Effector CD4-positive, alpha-beta T cell (primary cell): ENCODE results near the gene TENT4B.
"Not testable (repeated sequence)": the region's sequence is repeated elsewhere in the genome, so short reads cannot be mapped to it uniquely, and the experiment has no call there.

Experiments used
- DNase-seq: peaks from one replicate; pipeline ENCODE4 v3.0.0-alpha.2; 2020

The TENT4B gene

DNA sequence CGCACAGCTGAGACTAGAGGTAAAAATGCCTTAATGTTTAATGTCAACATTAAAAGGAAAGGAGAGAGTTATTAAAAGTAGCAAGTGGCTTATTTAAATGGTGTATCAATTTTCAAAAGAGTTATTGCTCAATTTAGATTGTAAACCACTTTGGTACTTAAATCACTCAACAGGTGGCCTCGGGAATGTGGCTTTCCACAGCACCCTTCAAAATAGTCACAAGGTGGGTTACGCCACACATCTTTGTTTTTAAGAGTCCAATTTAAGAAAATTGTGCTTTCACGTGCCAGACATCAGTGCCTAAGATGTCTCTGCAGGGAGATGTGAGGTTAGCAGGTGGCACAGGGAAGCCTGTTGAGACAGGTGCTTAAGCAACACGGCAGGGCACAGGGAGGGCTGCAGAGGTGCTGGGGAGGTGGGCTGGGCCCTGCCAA lies 85.8 kb downstream of the TENT4B start:
- no peak for DNase-seq

DNA sequence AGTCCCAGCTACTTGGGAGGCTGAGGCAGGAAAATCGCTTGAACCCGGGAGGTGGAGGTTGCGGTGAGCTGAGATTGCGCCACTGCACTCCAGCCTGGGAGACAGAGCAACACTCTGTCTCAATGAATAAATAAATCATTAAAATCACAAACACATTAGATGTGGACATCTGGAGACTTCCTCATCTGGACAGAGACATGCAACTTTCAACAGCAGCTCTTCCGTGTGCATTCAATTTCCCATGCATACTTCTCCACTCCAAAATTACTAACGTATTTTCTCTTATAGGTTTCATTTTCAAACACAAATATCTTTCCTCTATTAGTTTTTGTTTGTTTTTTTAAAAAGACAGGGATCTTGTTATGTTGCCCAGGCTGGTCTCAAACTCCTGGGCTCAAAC lies 89.9 kb downstream of the TENT4B start:
- not testable (repeated sequence) for DNase-seq

DNA sequence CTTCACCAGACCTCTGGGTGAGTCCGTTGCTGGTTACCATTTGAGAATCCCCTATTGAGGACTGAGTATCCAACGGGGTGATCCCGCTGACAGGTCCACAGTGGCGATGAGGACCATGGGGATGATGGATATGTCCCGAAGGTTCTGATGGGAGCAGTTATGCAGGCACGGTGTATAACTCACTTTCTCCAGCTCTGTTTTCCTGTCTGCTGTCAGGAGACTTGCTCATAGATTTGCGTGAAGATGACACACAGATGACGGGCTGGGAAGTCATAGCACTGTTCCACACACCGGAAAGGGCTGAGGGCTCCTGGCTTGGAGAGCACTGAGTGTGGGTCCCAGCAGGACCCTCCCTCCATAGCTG lies 91.0 kb downstream of the TENT4B start:
- no peak for DNase-seq

DNA sequence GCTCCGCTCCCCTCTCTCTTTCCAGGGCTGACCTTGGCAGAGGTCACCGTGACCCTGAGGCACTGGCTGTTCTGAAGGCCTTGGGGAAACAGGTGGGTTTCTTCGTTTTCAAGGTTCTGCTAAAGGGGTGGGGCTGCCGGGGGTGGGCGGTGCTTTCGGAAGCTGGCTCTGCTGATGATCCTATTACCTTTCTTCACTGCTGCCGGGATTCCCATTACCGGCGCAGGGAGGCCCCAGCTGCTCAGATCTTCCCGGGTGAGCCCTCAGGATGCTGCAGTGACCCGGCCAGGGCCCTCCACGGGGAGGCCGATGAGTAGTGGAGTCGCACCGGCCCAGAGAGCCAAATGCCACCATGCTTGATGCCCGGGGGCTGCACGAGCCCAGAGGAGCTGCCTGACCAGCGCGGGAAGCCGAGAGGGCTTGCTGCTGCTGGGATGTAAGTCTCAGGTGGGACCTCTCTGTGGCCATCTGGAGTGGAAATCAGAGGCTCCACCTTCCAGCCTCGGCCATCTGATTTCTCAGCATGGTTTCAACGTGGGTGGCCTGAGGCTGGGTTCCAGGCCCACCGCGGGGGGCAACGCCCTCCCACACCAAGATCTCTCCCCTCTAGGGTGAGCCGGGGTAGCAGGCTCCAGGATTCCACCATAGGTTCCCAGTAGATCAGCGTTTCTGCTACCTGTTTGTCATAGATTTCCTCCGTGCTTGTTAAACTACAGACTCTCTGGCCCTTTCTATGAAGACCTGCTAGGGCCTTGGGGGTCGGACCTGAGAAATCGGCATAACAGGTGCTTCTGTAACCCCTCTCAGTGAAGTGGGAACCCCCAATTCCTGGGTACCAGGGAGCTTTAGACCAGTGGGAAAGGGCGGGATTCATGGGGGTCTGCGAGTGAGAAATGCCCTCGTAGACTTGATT lies 91.7 kb downstream of the TENT4B start:
- no peak for DNase-seq

DNA sequence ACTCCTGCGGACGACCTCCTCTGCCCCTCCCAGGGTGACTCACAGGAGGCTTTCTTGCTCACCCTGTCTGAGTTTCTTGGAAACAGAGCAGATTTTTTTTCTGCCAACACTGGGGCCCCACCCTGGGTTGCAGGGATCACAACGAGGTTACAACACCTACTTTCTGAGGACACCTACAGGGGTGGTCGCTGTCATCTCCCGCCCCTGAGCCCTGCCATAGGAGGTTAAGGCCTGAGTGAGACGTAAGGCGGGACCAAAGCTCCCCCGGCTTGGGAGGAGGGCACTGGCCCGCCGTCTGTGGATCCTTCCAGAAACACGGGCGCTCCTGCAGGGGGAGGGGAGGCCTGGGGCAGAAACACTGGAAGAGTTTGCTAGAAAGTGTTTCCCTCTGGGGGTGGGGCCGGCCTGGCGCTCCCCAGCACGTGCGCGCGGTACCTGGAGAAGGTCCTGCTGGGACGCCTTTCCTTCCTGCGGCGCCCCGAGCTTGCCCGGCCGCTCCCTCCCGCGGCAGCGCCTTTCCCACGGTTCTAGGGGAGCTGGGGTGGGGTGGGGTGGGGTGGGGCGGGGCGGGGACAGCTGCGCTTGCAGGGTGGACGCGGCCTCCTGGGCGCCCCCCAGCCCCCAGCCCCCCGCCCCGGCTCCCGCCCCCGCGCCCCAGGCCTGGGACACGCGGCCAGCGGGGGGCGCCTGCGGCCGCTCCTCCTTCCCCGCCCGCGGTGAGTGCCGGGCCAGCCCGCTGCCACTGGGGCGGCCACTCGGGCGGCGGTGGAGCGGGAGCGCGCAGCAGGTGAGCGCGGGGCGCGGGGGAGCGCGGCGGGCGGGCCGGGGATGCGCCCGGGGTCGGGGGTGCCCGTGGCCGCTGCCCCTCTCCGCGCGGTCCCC lies 92.6 kb downstream of the TENT4B start:
- DNase-seq = no peak

DNA sequence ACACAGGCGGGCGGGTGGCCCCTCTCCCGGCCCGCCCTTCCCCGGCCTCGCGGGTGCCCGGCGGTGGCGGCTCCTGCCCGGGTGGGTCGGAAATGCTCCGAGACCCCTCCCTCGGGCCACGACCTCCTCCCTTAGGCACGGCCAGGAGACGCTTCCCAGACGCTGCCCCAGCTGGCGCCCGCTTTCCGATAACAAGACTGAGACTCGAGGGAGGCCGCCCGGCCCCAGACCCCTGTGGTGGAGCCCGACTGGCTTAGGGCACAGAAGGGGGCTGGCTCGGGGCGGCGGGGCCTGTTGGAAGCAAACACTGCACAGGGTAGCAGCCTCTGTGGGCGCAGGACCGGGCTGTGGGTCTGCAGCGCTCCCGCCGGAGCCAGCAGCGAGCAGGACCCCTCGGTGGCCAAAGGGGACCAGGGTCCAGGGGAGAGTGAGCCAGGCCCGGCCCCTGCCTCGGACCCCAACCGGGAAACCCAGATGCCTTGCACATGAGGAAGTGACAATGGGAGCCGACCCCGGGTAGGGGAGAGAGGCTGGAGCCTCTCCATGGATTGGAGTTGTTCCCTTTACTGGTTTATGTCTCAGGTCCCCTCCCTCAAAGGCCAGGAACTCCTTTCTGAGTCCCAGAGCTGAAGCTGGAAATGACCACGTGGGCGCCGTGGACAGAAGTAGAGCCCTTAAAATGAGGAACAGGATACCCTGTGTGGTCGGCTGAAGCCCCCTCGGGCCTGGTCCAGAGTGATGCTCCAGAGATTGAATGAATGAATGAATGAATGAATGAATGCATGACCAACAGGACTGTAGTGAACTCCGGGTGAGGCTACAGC lies 93.4 kb downstream of the TENT4B start:
- DNase-seq = no peak

DNA sequence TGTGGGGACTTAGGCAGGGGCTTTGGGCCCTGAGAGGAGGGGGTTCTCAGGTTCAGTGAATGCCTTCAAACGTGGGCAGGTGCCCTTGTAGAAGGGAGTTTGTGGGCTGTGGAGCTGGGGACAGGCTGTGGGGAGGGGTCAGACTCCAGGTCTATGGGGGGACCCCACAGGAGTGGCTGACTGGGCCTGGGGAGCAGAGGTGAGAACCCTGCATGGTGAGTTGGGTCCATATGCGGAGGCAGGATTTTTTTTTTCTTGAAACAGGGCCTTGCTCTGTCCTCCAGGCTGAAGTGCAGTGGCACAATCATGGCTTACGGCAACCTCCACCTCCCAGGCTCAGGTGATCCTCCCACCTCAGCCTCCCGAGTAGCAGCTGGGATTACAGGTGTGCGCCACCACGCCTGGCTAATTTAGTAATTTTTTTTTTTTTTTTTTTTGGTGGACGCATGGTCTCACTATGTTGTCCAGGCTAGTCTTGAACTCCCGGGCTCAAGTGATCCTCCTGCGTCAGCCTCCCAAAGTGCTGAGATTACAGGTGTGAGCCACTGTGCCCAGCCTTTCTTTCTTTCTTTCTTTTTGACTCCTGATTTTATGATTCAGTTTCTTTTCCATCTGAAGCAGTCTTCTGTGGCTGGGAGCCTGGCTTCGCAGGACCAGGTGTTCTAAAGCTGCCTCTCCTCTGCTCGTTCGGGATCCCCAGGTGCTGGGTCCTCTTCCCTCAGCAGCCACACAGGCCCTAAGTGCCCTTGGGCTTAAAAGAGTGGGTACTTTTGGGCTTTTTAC lies 94.2 kb downstream of the TENT4B start:
- DNase-seq = no peak

DNA sequence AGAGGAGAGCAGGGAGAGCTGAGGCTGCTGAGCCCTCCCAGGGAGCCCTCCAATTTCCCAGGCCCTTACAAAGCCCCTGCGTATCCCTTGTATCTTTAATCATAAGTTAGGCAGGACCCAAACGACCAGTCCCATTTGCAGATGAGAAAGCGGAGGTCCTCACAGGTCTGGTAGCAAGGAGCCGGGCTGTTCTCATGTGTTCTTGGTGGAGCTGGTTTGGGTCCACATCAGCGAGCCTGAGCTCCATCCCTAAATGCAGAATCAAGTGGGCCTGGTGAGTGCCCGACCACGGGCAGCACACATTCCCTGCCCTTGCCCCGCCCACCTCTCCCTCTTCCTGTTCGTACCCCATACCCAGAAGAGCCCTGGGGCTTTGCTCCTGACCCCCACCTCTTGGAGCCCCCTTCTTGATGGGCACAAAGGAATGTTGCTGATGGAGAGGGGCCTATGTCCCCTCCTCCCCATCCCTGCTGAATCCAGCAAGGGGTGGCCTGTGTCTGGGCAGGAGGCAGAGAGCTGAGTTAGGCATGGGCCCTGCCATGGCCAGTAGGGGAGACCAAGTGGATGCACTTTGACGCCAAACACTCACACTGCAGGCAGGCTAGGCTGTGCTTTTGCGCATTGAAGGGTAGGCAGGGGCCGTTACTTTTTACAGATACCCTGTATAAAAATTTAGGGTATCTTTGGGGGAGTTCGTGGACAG lies 95.0 kb downstream of the TENT4B start:
- DNase-seq = no peak

DNA sequence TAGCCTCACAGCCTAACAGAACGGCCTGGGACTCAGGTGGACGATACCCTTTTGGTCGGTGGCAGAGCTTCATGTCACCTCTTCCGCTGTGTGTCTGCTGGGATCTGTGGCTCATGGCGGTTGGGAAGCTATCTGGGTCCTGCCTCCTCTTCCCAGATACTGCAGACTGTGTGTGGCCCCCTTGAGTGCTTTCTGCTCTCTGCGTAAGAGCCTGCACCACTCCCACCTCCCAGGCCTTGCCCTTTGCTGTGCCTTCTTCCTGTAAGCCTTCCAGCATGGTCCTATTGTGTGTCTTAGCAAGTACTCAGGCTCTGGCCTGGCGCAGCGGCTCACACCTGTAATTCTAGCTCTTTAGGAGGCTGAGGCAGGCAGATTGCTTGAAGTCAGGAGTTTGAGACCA lies 95.7 kb downstream of the TENT4B start:
- DNase-seq = no peak

DNA sequence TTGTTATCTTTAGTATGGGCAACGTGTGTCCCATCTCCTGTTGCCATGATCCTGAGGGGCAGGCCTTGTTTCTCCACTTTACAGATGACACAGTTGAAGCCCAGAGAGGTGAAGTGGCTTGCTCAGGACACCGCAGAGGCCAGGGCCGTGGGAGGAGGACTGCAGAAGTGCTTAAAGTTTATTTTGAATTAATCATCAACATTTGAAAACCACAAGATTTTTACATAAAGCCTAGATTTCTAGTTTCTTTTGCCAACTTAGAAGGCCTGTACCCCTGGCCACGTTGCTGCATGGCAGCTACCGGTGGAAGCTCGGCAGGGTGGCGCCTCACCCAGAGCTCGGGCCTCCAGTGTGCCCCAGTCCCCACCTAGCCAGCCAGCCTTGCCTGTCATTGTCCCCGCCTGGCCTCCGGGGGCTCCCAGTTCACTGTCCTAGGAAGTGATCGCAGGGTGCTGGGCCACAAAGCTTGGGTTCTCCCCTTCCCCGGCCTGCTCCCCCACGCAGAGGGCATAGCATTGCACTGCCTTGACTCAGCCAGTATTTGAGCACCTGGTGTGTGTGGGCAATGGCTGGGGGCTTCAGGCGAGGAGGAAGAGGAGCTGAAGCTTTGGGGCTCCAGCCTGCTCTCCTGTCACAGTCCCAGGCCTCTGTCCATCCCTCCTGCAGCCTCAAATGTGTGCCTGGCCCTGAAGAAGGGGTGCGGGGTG lies 98.4 kb downstream of the TENT4B start:
- DNase-seq = no peak

DNA sequence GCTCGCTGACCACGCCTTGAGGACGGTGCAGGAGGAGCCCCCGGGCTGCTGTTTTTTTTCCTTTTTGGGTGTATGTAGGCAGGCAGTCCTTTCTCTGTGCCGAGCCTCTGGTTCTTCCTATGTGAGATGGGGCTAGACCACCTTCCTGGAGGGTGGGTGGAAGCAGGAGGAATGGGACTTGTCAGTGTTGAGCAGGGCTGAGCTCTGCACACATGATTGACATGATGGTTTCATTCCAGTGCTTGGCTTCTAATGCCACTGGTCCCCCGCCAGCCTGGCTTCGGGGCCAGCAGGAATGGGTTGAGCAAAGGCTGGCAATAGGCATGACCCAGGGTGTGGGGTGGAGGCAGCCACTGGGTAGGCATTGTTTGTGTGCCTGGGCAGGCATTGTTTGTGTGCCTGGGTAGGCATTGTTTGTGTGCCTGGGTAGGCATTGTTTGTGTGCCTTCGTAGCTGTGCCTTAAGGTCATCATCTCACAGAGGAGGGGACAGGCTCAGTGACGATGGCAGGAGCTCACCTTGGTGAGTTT lies 99.0 kb downstream of the TENT4B start:
- DNase-seq = no peak

DNA sequence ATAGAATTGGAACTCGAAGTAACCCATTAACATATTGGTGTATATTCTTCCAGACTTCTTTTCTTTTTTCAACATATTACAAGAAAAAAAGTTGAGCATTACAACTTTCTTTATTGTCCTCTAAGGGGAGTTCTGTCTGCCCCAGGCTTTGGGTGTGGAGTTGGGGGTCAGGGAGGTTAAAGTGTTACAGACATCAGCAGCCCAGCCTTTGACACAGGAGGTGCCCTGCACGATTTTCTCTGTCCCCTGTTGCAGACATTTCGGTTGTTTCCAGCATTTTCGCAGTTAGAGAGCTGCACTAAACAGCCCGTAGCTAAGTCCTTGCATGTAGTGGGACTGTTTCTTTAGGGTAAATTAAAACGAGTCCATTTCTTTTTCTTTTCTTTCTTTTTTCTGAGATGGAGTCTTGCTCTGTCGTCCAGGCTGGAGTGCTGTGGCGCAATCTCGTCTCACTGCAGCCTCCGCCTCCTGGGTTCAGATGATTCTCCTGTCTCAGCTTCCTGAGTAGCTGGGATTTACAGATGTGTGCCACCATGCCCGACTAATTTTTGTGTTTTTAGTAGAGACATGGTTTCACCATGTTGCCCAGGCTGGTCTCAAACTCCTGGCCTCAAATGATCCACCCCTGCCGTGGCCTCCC lies 99.9 kb downstream of the TENT4B start:
- DNase-seq = no peak

DNA sequence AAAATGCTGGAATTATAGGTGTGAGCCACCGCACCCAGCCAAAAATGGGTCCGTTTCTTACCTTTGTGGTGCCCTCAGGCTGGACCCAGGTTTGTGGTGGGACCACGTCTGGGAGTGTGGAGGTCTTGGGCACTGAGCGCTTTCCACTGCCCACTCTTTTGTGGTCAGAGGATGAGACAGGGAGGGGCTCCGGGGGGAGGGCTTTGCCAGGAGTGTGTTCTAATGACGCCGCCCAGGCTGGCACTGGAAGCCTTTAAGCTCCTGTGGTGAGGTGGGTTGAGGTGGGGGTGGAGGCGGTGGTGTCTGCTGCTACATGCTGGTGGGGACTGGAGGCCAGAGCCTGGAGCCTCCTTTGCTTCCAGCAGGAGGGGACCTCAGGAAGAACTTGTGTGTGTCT lies 100.4 kb downstream of the TENT4B start:
- no peak for DNase-seq

DNA sequence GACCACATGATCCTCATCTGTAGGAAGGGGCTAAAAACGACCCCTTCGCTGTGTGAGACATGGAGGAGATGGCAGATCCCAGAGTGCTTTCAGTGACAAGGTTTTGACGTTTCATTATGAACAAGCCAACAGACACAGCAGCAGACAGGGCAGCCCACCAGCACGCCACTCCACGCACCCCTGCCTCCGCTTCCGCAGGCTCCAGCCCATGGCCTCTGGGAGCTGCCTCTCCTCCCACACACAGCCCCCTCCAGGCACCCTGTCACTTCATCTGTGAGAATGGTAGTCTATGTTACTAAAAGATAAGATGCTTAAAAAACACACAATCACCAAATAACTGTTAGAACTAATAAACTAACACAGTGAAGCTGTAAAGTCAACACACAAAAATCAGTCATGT lies 101.0 kb downstream of the TENT4B start:
- DNase-seq = no peak

DNA sequence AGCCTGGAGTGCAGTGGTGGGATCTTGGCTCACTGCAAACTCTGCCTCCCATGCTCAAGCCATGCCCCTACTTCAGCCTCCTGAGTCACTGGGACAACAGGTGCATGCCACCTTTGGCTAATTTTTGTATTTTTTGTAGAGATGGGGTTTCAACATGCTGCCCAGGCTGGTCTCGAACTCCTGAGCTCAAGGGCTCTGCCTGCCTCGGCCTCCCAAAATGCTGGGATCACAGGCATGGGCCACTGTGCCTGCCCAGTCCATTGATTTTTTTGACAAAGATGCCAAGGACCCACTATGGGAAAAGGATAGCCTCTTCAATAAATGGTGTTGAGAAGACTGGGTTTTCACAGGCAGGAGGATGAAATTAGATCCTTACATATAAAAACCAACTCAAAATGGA lies 102.4 kb downstream of the TENT4B start:
- no peak for DNase-seq

DNA sequence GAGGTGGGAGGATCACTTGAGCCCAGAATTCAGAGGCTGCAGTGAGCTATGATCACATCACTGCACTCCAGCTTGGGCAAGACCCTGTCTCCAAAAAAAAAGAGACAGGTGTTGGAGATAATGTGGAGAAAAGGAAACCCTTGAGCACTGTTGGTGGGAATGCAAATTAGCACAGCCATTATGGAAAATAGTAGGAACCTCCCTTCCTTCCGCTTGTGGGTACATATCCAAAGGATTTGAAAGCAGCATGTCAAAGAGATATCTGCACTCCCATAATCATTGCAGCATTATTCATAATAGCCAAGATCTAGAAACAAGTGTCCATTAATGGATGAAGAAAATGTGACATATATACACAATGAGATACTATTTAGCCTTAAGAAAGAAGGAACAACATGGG lies 103.5 kb downstream of the TENT4B start:
- DNase-seq = no peak

DNA sequence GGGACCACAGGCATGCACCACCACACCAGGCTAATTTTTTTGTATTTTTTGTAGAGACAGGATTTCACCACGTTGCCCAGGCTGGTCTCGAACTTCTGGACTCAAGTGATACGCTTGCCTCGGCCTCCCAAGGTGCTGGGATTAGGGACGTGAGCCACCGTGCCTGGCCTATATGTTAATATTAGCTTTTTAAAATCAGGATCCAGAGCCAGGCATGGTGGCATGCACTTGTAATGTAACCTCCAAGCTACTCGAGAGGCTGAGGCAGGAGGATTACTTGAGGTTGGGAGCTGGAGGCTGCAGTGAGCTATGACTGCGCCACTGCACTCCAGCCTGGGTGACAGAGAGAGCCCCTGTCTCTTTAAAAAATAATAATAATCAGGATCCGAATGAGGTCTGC lies 104.8 kb downstream of the TENT4B start:
- no peak for DNase-seq

DNA sequence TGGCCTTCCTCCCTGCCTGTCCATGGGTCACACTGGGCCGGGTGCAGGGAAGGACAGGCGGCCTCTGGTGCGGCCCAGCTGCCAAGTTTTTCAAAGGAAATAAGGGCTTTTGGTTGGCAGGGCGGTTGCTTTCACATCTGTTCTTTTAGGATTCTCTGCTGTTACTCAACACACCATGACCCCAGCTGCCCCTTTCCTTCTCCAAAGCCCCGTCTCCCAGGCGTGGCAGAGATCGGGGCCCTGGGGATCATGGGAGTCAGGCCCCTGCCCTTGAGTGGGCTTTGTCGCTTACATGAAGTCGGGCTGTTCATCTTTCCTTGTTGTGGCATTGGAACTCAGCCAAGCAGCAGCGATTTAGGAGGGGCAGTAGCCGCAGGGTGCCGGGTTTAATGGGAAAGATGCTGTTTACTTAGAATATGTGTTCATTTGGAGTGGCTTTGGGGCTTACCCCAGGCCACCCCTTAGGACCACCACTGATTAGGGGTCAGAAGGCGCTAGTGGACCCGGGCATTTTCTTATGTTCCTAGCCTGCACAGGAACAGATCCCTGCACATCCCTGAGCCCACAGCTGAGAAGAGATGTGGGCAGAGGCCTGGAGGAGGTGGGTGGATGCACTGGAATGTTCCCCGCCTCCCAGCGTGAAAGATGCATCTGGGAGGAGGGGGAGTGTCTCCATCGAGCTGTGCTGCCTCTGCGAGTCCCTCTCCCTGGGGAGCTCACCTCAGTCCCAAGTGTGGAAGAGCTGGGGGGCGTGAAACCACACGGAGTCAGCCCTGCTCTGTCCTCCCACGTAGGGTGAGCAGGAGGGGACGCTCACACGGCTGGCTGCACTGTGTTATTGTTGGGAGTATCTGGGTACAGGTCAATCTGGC lies 106.5 kb downstream of the TENT4B start:
- DNase-seq = no peak
